HG02852 (cell line): ENCODE data around the gene NAGK.
"Not testable (repeated sequence)": the region's sequence is repeated elsewhere in the genome, so short reads cannot be mapped to it uniquely, and the experiment has no call there.

ENCODE experiments used
- ATAC-seq: cut with Tn5 transposase; IDR thresholded peaks from one replicate; pipeline ENCODE4 v1.9.1; 2021; ENCODE audit warnings: mild to moderate bottlenecking, moderate library complexity; ENCODE audit not compliant: unreplicated experiment

NAGK gene

DNA sequence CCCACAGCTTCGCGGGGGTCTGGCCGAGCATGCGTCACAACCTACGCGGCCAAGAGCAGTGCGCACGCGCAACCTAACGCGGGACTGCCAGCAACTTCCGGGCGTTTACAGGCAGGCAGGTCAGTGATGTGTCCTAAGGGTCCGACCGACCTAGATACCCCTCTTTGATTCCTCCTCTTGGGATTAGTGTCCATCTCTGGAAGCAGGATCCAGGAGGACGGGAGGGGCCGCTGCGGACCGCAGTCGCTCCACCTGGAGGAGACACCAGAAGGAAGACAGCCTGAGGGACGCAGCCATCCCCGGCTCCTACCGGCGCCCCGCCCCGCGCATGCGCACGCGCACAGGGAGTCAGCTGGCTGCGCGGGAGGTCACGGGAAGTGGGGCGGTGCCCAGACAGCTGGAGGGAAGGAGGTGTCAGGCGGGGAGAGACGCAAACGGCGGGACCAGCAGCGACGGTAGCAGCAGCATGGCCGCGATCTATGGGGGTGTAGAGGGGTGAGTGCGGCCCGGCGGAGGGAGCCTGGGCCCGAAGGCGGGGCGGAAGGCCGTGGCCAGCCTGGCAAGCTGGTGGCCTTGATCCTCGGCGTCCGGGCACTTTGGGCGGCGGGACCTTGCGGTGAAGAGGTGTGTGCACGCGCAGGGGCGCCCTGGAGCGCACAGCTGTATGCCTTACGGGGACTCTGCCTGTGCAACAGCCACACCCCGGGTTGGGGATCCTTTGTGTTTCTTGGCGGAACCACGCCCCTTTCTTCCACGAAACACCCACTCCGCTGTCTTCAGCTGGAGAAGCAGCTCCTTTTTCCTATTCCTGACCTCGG lies at the start of gene NAGK:
Gene NAGK (plus strand): TSS at position 431 of the 818 bp plus-strand sequence. CDS start 36 bp downstream, at position 467.
- peak; percentile 53 for ATAC-seq

- ATAC-seq: not testable (repeated sequence)
Measured at GRCh38 chr2:71019989-71020388, 48.5 kb upstream of the NAGK start.

GRCh38 chr2:71021394-71021793 lies 47.1 kb upstream of the NAGK start:
- not testable (repeated sequence) for ATAC-seq

DNA sequence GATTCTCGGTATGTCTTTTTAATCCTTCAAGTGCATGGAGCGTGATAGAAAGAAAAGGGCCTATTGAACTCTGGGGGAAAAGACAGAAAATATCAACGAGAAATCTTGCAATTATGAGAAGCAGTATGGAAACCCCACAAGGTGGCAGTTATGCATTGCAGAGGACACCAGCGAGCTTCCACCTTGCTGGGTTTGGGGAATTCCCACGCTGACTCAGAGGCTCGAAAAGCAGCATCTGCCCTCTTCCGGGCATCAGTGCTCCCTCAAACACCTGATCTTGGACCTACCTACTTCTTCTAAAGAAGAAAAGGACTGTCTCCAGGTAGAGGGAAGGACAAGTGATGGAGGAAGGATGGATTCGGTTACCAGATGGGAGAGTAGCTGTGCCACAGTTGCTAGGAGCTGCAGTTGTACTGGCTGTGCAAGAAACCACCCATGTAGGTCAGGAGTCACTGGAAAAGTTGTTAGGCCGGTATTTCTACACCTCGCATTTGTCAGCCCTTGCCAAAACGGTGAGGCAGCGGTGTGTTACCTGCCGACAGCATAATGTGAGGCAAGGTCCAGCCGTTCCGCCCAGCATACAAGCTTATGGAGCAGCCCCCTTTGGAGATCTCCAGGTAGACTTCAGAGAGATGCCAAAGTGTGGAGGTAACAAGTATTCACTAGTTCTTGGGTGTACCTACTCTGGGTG lies 44.8 kb upstream of the NAGK start:
- not testable (repeated sequence) for ATAC-seq

DNA sequence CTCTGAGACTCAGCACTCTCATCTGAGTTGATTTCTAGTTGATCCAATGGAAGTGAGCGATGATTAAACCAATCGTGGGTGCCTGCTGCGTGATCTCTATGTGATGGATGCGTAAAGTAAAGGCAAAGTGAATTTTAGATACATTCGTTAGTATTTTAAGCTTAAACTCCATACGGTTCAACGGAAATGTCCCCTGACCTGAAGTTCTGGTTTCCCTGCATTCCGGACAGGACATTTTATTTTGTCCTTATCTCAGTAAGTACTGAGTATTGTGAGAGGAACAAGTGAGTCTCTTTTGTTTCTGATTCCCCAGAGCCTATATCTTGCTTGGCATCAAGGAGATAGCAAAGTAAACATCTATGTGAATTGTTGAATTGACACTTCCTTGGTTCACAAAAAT lies 32.2 kb upstream of the NAGK start:
- not testable (repeated sequence) for ATAC-seq

- no peak for ATAC-seq
Measured at GRCh38 chr2:71042287-71042686, 26.2 kb upstream of the NAGK start.

DNA sequence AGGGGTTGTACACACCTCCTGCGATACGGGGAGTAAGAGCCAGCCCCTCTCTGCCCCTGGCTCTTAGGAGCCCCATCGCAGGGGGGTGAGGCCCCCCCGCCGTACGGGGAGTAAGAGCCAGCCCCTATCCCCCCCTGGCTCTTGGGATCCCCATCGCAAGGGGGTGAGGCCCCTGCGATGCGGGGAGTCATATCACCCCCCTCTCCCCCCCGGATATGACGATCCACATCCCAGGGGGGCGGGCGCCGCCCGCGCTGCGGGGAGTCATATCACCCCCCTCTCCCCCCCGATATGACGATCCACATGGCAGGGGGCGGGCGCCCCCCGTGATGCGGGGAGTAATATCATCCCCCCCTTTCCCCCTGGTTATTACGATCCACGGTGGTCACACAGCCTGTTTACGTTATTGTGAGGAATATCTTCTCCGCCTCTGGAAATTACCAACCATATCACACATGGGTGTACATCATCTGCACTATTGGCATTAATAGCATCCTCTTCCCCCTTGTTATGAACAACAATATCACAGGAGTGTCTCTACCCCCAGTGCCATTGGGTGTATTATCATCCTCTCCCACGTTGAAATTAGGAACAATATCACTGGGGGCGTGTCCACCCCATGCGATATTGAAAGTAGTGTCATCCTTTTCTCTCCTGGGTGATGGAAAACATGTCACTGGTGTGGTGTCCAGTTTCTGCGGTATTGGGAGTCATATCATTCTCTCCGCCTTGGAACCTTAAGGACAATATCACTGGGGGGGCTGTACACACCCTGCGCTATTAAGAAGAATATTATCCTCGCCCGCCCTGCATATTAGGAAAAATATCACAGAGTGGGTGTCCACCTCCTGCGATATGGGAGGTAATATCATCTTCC lies 24.7 kb upstream of the NAGK start:
- no peak for ATAC-seq

DNA sequence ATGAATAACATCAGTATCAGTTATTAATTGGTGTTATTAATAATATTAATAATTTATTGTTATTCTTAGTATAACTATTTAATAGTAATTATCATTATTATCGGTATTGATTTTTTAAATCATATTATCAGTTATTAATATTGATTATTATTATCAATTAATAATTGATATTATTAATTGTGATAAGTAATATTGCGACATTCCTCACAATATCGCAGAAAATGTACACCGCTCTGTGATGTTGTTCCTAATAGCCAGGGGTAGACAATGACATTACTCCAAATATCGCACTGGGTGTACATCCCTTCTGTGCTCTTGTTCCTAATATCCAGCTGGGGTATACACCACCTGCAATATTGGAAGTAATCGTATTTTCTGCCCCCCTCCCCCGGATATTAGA lies 23.3 kb upstream of the NAGK start:
- ATAC-seq: no peak

GRCh38 chr2:71045865-71046548 lies 22.4 kb upstream of the NAGK start:
- no peak for ATAC-seq

- ATAC-seq: no peak
Measured at GRCh38 chr2:71048096-71048495, 20.4 kb upstream of the NAGK start.

DNA sequence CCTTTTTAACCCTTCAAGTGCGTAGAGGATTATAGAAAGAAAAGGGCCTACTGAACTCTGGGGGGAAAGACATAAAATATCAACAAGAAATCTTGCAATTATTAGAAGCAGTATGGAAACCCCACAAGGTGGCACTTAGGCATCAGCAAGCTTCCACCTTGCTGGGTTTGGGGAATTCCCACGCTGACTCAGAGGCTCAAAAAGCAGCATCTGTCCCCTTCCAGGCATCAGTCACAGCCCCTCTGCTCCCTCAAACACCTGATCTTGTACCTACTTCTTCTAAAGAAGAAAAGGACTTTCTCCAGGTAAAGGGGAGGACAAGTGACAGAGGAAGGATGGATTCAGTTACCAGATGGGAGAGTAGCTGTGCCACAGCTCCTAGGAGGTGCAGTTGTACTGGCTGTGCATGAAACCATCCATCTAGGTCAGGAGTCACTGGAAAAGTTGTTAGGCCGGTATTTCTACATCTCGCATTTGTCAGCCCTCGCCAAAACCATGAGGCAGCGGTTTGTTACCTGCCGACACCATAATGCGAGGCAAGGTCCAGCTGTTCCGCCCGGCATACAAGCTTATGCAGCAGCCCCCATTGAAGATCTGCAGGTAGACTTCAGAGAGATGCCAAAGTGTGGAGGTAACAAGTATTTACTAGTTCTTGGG lies 18.6 kb upstream of the NAGK start:
- ATAC-seq: not testable (repeated sequence)

- ATAC-seq: not testable (repeated sequence)
Measured at GRCh38 chr2:71055206-71055740, 13.2 kb upstream of the NAGK start.

- ATAC-seq: no peak
Measured at GRCh38 chr2:71060211-71060610, 8.2 kb upstream of the NAGK start.

DNA sequence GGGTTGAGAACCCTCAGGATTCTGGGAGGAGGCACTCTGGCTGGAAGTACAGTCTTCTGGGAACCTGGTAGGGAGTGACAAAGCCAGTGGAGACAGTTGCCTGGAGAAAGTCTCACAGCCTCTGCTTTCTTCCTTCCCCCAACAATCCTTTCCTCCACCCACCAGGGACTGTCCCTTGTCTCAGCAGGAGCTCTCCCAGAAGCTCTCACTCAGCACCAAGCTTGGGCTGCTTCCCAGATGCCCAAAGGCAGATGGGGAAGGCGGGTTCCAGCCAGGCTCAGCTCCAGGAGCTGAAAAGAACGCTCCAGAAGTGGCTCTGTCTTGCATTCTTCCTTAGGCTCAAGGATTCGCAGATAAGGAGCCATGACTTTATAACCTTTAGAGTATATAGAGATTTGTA lies 7.6 kb upstream of the NAGK start:
- no peak for ATAC-seq

GRCh38 chr2:71063216-71063615 lies 5.2 kb upstream of the NAGK start:
- ATAC-seq: no peak

DNA sequence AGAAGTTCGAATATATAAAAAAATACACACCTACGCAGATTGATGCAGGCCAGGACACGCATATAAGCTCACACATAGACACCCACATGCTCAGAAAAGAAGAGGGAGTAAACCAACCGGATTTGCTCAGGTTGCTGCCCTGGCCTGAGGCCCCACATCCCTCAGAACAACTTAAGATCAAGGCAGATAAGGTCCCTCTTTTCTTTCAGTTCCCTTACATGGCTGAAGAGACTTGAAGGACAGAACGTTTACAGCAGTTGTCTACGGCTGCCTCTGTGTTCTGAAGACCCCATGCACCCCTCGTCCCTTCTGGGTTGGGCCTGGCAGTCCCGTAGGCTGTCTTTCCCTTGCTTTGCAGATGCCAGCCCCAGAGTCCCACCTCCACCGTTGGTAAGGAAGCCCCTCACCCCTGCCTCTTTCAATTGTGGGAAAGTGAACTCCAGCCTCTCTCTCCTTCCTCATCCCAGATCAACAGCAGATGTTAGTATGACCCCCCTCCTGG lies 4.3 kb upstream of the NAGK start:
- ATAC-seq: no peak

DNA sequence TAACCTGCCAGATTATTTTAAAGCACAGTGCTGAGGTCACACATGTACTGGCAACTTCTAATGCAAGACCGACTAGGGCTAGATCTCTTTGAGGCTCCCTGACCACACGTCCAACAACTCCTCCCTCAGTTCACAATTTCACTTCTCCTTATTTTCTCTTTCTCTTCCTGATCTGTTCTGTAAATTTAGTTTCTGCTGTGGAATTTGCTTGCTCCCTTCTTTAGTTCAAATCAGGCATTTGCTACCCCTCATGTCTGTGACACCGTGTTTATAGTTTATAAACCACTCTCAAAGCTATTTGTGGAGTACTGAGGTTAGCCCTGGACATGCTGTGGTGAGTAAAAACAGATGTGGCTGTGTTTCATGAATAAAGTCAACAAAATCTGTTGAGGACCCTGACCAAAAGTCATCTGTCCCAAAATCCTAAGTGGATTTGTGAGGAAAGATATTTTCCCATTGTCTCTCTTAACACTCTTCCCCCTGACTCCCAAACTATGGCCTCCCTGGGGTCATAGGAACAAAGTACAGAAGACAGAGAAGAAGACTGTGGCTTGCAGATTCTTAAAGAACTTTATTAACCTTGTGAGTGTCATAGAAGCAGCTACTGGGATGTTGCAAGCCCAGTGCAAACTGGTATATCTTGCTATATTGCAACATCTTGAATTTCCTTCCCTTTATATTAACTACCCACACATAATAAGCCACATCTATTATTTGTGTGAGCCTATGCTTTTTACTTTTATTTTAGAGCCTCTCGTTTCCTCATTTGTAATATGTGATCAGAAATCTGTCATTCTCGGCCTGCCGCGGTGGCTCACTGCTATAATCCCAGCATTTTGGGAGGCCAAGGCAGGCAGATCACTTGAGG lies 3.5 kb upstream of the NAGK start:
- no peak for ATAC-seq

DNA sequence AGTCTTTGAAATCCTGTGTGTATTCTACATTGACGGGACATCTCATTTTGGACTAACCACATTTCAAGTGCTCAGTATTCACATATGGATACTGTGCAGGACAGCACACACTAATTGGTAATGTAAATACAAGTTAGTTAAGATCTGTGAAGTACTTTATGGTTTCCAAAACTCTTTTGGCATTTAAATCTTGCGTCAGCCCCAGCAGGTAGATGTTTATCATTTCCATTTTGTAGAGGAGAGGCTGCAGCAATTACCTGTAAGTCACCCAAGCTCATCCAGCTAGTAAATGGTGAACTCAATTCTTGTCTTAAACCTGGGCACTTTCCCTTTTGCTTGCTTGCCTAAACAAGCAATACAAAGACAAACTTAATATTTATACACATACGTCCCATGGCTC lies 1.6 kb upstream of the NAGK start:
- no peak for ATAC-seq
